Ishikawa (cell line): ENCODE measurements around the gene RAB25.

Experiments used
- CEBPB ChIP-seq: IDR thresholded peaks from 2 replicates; pipeline ENCODE4 v1.6.1; 2012
- CREB1 ChIP-seq: IDR thresholded peaks from 2 replicates; pipeline ENCODE4 v1.6.1; 2012; ENCODE audit warnings: low read depth
- MAX ChIP-seq: IDR thresholded peaks from 2 replicates; pipeline ENCODE4 v1.6.1; 2012
- NFIC ChIP-seq: IDR thresholded peaks from 2 replicates; pipeline ENCODE4 v1.6.1; 2012
- RAD21 ChIP-seq: IDR thresholded peaks from 2 replicates; pipeline ENCODE4 v1.6.1; 2012; ENCODE audit warnings: low read depth
- REST ChIP-seq: IDR thresholded peaks from 2 replicates; pipeline ENCODE4 v1.6.1; 2012; ENCODE audit warnings: low read depth, mild to moderate bottlenecking
- TAF1 ChIP-seq: IDR thresholded peaks from 2 replicates; pipeline ENCODE4 v1.6.1; 2012; ENCODE audit warnings: low read depth, mild to moderate bottlenecking

DNA sequence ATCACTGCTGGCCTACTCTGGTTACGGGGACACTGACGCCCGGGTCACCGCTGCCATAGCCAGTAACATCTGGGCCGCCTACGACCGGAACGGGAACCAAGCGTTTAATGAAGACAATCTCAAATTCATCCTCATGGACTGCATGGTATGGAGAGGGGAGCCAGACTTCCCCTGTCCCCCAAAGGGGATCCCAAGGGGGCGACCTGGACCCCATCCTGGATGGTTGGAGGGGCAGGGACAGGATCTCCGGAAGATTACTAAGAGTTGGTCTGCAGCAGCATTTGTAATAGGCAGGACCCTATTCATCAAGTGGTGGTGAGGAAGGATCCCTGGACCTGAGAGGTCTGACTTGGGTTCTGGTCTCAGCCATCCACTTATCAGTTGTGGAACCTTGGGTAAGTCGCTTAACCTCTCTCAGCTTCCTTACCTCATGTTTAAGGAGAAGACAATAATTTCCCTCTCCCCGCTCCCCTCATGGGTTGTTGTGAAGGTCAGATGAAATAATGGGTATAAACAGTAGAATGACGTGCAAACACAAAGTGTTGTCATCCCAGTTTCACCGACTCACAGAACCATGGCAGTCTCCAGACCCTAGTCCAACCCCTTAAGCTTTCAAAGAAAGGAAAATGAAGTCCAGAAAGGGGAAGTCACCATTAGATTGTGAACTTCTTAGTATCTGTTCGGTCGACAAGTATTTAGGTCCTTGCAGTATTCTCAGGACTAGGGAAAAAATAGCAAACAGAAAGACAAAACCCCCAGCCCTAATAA, 5.5 kb upstream of the RAB25 start:
- TF ChIP-seq RAD21 (no peak), CEBPB (no peak), REST (no peak), MAX (no peak), TAF1 (no peak), NFIC (no peak), CREB1 (no peak)
